Tibial nerve (tissue), 3 donors: ENCODE measurements around the gene PAQR3.

Experiments
- CTCF ChIP-seq, 5 experiments: fragments of 200-600 bp in 3 of 5; fragments of 450-650 bp in 2 of 5; sonication (generic) in 3 of 5; IDR thresholded peaks; one replicate each; pipeline ENCODE4 v1.5.1; 2016 to 2019; ENCODE audit warnings: antibody characterized with exemption in 5 of 5, mild to moderate bottlenecking in 3 of 5, moderate library complexity in 2 of 5
- POLR2A ChIP-seq, 2 donors: fragments of 450-650 bp; IDR thresholded peaks; one replicate each; pipeline ENCODE4 v1.6.1; 2017; ENCODE audit warnings: antibody characterized with exemption in 2 of 2, mild to moderate bottlenecking in 2 of 2, moderate library complexity in 2 of 2

GRCh38 chr4:78885598-78885997 is 53.6 kb downstream of the PAQR3 start:
- TF ChIP-seq CTCF (IDR thresholded peaks at IDR 0.05) (no peak), POLR2A (IDR thresholded peaks at IDR 0.05) (no peak)
